Gastrocnemius medialis (tissue), 4 donors: Measurements from ENCODE around the gene USB1.

ENCODE experiments used
- CTCF ChIP-seq, 5 experiments: fragments of 450-650 bp in 3 of 5; fragments of 200-600 bp in 2 of 5; sonication (generic) in 2 of 5; IDR thresholded peaks in 4 of 5; conservative IDR thresholded peaks in 1 of 5; 1 replicate in 4 of 5; 2 replicates in 1 of 5; pipeline ENCODE4 v1.5.1; 2016 to 2019; ENCODE audit warnings: antibody characterized with exemption in 5 of 5, mild to moderate bottlenecking in 3 of 5, moderate library complexity in 3 of 5
- POLR2A ChIP-seq, 2 donors: fragments of 450-650 bp; IDR thresholded peaks; one replicate each; pipeline ENCODE4 v1.6.1; 2017; ENCODE audit warnings: antibody characterized with exemption in 2 of 2, mild to moderate bottlenecking in 2 of 2, moderate library complexity in 2 of 2

- no peak for TF ChIP-seq CTCF (IDR thresholded peaks at IDR 0.05 in 4 of 5, conservative IDR thresholded peaks at IDR 0.05 in 1 of 5)
- no peak for TF ChIP-seq POLR2A (IDR thresholded peaks at IDR 0.05)
These were observed 48.3 kb downstream of the USB1 start for GRCh38 chr16:58049232-58050185.
